GM21447 (cell line): Measurements from ENCODE around the gene MBD1.
"Not testable (repeated sequence)": the region's sequence is repeated elsewhere in the genome, so short reads cannot be mapped to it uniquely, and the experiment has no call there.

Source experiments
- ATAC-seq: cut with Tn5 transposase; IDR thresholded peaks from one replicate; pipeline ENCODE4 v1.9.1; 2021; ENCODE audit not compliant: unreplicated experiment

MBD1 gene, protein sequence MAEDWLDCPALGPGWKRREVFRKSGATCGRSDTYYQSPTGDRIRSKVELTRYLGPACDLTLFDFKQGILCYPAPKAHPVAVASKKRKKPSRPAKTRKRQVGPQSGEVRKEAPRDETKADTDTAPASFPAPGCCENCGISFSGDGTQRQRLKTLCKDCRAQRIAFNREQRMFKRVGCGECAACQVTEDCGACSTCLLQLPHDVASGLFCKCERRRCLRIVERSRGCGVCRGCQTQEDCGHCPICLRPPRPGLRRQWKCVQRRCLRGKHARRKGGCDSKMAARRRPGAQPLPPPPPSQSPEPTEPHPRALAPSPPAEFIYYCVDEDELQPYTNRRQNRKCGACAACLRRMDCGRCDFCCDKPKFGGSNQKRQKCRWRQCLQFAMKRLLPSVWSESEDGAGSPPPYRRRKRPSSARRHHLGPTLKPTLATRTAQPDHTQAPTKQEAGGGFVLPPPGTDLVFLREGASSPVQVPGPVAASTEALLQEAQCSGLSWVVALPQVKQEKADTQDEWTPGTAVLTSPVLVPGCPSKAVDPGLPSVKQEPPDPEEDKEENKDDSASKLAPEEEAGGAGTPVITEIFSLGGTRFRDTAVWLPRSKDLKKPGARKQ

DNA sequence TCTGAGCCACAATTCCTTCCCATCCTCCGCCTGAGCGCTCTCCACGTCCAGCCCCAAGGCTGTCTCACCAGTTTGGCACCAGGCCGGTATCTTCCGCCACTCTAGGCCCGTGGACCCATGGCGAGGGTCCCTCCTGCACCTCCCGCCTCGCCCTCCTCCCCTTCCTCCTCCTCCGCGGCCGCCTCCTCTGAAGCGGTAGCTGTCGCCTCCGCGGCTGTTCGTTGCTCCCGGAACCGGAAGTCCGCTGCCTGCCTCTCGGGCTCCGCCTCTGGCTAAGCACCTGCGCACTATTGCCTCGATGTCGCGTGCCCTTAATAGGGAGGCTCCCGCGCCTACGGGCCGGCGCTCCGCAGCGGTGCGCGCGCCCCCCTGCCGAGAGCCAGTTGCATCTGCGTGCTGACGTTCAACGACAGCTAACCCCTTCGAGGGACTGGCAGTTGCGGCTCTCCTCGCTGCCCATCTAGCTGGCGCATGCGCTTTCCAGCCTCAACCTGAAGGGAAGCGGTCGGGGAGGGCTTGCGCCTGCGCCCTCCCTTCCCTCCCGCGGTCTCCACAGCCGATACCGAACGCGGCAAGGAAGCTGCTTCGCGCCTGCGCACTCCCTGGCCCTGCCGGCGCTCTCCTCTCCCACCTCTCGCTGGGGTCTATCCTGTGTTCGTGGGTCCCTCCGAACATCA lies at the start of gene MBD1:
MBD1 (minus strand) TSS at position 229 of the 677 bp plus-strand sequence. CDS start 1,531 bp downstream, outside the sequence.
- peak; percentile 86 for ATAC-seq

DNA sequence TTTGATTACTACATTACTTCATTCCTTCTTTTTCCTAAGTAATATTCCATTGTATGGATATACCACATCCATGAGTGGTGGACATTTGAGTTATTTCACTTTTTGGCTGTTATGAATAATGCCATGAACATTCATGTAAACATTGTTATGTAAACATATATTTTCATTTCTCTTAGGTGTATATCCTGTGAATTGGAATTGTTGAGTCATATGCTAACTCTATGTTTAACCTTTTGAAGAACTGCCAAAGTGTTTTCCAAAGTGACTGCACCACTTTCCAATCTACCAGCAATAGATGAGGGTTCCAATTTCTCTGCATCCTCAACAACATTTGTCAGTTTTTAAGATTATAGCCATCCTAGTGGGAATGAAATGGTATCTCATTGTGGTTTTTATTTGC lies 48.9 kb upstream of the MBD1 start:
- ATAC-seq = no peak

DNA sequence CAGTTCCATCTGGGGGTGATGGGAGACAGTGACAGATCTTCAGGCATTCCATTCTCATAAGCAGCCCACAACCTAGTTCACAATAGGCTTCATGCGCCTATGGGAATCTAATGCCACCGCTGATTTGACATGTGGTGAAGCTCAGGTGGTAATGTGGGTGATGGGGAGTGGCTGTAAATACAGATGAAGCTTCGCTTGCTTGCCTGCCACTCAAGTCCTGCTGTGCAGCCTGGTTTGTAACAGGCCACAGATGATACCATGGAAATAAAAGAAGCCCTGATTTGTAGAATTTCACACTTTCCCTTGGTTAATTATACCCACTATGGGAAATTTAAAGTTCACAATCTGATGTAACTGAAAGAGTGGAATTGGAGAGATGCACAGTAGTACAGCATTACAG lies 46.7 kb upstream of the MBD1 start:
- no peak for ATAC-seq

DNA sequence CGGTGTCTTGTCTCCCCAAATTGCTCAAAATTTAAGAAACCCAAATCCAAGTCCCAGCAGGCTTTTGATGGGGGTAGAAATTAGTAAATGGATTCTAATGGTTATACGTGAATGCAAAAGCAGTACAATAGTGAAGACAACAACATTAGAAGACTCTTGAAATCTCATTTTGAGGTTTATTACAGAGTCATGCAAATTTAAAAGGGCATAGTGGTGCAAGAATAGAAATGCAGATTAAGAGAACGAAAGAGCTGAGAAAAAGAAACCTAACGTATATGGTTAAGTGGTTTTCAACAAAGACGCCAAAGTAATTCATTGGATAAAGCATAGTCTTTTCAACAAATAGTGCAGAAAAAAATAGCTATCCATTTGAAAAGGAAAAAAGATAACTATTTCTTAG lies 39.4 kb upstream of the MBD1 start:
- ATAC-seq = peak; percentile 91

DNA sequence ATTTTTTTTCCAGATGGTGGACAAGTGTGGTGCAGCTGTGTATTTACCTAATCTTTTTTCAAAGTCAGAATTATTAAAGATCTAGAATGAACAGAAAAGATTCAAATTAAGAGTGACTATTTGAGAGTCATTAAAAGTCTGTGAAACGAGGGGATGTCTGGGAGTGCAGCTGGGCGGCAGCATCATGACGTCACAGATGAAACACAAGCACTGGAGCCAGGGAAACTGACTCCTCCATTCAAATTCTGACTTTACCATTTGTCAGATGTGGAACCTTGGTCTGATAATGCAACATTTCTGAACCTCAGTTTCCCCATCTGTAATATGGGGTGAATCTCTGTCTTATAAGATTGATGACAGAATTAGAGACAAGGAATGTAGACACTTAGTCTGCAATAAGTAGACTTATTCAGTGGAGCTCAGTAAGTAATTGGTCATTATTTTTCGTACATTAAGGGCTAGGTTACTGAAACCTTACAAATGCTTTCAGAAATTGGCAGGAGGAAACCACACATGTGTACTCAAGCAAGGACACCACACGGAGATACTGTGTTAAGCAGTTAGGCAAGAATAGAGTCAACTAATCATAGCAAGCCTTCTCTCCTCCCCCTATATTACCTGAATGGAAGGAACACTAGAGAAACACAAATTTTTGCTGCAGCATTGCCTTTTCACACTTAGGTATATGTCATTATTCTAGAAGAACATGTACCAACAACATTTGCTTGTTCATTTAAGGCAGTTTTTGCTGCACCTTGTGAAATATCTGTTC lies 34.0 kb upstream of the MBD1 start:
- ATAC-seq = peak; percentile 73

DNA sequence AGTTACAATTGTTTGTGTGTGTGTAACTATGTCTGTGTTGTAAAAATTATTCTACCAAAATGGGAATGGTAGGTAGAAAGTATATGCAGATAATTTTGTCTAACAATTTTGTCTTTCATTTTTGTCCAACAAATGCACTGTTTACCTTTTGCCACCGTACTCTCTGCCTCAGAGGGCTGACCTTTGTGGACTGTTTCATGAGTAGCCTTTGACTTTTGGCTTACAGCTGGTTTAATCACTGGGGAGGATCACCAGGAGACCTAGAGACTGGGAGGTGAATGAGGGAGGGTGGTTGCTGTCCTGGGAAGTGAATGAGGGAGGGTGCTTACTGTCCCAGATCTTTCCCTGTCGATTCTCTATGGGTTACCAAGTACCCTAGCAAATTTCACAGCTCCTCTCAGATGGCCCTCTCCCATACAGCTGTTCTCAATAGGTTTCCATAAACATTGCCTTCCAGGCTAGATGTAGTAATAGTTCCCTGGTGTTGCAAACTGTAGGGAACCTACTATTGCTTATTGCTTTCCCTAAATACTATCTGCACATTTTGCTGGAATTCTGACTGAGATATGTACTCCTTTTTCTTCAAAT lies 32.6 kb upstream of the MBD1 start:
- no peak for ATAC-seq

DNA sequence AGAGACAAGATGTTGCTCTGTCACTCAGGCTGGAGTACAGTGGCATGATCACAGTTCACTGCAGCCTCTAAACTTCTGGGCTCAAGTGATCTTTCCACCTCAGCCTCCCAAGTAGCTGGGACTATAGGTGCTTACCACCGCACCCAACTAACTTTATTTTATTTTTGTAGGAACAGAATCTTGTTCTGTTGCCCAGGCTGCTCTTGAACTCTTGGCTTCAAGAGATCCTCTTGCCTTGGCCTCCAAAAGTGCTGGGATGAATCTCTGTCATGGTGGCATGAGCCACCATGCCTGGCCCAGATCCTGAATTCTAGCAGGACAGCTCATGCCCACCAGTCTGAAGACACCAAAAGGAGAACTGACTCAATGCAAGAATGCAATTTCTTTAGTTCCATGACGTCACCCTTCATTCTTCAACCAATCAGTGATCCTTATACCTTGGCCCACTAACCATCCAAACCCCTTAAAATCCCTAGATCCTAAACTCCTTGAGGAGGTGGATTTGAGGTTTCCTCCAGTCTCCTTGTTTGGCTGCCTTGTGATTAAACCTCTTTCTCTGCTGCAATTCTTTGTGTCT lies 31.8 kb upstream of the MBD1 start:
- ATAC-seq = peak; percentile 20

DNA sequence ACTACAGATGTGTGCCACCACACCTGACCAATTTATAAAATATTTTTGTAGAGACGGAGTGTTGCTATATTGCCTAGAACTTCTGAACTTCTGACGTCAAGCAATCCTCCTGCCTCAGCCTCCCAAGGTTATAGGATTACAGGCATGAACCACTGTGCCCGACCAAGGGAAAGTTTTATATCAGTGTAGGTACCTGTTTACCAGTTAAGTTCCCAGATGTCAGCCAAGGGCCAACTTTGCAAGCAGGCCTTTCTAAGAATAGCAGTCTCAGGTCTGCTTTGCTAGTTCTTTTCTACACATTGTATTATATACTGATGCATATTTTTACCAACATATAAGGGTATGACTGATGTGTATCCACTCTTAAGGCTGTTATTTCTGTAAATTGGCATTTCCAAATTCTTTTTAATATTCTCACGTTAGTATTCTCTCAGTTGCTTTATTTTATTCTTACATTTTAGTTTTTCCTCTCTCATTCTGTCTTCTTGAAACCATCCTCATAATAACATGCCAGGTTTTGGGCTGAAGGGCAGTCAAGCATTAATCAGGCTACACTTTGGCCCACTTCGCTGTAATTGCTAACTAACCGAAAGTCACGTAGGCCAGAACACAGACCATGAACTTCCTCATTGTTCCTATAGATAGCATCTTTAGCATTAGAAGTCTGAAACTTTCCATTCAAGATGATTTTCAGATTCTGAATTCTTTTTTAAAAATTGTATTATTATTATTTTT lies 31.1 kb upstream of the MBD1 start:
- ATAC-seq = peak; percentile 61

DNA sequence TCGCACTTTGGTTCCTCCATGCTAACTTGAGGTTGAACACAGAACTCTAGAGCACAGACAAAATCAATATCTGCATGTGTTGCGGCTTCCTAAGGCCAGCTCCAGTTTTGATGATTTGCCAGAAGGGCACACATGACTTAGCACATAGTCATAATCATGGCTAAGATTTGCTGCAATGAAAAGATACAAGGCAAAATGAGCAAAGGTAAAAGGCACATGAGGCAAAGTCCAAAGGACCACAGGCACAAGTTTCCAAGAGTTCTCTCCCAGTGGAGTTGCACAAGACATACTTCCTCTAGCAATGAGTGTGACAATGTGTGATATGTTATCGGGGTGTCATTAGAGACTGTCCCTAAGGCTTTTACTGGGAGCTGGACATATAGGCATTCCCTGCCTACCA lies 30.3 kb upstream of the MBD1 start:
- ATAC-seq = no peak

DNA sequence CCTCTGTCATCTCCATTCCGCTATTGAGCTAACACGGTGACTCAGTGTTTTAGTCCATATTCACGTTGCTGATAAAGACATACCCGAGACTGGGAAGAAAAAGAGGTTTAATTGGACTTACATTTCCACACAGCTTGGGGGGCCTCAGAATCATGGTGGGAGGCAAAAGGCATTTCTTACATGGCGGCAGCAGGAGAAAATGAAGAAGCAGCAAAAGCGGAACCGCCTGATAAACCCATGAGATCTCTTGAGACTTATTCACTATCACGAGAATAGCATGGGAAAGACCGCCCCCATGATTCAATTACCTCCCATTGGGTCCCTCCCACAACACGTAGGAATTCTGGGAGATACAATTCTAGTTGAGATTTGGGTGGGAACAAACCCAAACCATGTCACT lies 28.8 kb upstream of the MBD1 start:
- ATAC-seq = no peak

DNA sequence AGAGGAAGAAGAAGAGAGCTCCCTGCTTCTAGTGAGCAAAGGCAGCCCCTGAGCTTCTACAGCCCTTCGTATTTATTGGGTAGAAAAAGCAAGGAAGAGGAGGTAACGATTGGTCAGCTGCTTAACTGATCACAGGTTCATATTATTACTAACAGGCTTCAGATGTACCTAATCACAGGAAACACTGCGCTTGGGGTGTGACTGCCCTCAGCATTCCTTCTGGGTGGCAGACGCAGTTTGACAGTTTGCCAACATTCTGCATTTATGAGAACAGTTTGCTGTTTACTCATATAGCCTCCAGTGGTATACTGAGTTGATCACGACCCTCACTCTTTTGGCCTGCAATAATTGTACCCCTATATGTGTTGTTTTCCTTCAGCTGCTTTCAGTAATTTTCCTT lies 27.5 kb upstream of the MBD1 start:
- ATAC-seq = not testable (repeated sequence)

DNA sequence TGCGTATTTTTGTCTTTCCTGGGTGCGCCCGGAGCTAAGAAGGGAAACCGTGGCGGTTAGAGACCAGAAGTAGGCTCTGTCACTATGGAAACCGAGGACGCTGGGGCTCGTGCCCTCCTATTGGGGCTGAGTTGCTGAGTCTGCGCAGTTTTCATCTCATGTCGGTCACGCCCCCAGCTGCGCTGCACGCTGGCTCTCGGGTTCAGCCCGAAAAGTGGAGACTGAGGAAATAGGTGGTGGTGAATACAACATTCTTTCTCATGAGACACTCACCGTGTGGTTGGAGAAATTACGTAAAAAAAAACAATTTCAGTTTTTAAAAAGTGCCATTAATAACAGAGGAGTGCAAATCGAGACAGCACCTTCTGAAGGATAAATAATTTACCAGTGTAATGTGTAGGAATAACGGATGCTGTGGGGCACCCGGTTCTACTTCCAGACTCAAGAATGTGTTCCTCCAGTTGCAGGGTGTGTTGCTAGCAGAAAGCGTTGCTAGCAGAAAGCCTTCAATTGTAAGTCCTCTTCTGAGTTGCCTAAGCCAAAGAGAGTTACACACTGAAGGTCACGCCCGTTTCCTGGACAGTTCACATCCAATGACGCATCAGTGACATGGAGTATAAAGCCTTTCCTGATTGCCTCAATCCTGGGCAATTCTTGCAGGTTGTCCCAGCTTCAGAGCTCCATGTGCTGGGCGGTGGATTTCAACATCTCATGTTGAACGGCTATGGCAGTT lies 26.6 kb upstream of the MBD1 start:
- peak; percentile 92 for ATAC-seq

DNA sequence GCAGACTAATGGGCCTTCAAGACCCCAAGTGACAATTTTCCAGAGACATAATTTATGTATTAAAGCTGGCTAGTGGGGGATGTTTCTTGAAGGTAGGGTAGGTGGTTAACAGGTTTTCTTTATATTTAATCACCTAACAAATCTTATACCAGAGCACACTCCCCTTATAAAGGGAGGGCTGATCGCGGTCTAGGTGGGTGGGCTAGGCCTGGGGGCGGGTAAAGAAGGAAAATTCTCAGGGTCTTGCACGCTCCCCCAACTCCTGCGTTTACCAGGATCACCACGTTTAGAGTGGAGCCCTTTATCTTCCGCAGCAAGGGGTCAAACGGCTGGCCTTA lies 26.0 kb upstream of the MBD1 start:
- no peak for ATAC-seq

DNA sequence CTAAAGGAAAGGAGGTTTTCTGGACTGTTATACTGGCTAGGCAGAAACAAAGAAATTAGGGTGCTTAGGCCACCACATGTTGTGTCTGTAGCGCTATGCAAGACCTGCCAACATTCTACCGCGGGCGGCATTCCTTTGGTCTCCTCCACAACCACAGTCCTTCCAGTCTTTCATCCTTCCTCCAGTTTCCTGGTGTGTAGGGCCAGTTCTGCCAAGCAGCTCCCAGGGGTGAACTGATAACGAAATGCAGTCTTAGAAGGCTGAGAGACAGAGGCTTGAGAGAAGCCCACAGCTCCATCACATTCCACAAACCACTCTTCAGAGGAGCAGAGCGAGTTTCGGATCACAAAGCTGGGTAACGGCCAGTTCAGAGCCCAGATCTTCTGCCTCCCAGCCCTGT lies 25.6 kb upstream of the MBD1 start:
- no peak for ATAC-seq

DNA sequence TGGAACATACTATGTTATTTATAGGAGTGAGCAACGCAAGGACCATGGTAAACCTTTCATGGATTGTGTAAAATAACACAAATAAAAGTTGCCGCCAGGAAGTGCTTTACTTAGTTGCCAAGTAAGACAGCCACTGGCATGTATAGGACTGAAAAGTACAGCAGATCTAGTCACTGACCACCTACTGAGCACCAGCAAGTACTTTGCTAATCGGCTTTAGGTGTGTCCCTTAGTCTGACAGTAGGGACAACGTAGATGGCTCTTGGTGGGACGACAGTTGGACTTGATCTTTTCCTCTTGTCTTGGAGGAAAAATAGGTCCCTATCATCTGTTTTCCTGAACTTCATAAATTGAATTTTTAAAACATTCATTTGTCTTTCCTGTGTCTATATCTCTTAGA lies 19.8 kb upstream of the MBD1 start:
- no peak for ATAC-seq

DNA sequence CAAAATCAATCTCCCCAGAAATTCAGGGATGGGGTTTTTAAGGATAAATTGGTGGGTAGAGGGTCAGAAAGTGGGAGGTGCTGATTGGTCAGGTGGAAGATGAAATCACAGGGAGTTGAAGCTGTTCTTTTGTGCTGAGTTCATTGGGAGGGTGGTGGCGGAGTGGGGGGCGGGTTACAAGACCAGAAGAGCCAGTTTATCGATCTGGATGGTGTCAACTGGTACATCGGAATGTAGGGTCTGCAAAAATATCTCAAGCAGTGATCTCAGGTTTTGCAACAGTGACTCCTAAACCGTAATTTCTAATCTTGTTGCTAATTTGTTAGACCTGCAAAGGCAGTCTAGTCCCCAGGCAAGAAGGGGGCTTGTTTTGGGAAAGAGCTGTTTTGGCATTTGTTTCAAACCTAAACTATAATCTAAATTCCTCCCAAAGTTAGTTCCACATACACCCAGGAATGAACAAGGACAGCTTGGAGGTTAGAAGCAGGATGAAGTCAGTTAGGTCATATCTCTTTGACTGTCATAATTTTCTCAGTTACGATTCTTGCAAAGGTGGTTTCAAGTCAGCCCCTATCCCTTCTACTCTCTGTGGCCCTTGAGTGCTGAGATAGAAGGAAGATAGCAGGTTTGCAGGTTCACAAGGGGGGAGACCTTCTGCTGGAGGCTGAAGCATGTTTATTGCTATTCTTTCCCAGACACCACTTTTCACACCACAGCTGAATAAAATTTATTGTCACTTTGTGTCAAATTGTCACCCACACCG lies 18.5 kb upstream of the MBD1 start:
- no peak for ATAC-seq

DNA sequence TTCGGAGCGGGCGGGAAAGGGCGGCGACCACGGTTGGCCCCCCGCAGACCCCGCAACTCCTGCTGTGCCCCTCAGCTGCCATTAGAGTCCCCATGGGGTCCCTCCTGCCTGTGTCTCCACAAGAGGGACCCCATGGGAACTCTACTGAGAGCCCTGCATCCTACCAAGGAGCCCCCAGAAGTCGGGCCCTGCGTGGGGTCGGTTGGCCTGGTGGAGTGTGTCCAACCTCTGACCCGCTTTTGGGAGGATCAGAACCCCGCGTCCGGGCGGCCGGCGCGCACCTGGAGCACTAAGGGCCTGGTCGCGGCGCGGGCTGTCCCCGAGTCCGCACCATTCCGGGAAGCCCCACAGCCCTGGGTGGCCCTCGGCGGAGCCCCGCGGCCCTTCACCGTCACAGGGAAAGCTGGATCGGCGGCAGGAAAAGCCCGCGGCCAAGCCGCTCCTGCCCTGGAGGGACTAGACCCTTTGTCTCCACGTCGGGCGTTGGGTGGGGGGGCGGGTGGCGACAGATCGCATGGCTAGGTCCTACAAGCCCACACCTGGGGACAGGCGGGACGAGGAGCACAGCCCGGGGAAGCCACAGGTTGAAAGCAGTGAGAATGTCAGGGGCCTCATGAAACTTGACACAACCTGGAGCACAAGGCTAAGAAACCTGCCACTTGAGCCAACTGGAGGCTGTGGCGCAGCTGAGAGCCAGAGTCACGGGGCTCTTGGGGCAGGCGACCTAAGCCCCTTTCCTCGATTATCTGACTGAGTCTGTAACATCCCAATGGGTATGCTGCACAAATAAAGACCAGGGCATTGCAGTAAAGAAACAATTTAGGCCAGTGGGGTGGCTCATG lies 17.3 kb upstream of the MBD1 start:
- no peak for ATAC-seq
